Measurements from ENCODE around the gene DCTD.

DNA sequence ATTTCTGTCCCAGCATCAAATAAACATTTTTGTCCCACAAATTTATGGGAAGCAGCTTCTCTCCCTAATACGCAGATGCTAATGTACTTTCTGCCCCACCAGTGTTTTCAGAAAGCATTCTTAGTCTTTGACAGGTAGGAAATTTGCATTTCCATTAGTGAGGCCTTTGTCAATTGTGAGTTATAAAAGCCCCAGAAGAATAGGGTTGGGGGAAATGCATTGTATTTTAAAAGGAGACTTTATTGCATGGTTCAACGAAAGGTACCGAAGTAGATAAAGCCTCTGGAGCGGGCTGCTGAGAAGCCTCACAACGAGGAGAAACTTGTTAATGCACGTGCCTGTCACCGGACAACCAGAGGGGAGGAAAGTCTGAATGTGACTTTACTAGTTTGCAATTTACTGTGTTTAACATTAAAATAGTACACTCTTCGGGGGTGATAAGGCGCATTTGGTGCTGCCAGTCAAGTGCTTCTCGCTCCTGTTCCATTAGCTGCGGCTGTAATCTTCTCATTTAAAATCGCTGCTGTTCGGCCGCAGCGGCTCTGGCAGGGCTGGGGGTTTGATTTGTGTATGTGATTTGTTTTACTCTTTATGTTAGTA, 63.4 kb downstream of the DCTD start:
- TF ChIP-seq, protein P1, sequence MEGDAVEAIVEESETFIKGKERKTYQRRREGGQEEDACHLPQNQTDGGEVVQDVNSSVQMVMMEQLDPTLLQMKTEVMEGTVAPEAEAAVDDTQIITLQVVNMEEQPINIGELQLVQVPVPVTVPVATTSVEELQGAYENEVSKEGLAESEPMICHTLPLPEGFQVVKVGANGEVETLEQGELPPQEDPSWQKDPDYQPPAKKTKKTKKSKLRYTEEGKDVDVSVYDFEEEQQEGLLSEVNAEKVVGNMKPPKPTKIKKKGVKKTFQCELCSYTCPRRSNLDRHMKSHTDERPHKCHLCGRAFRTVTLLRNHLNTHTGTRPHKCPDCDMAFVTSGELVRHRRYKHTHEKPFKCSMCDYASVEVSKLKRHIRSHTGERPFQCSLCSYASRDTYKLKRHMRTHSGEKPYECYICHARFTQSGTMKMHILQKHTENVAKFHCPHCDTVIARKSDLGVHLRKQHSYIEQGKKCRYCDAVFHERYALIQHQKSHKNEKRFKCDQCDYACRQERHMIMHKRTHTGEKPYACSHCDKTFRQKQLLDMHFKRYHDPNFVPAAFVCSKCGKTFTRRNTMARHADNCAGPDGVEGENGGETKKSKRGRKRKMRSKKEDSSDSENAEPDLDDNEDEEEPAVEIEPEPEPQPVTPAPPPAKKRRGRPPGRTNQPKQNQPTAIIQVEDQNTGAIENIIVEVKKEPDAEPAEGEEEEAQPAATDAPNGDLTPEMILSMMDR (IDR thresholded peaks at IDR 0.05 in 8 of 11, conservative IDR thresholded peaks at IDR 0.05 in 3 of 11), result no peak
- no peak for TF ChIP-seq POLR2A (IDR thresholded peaks at IDR 0.05)
